GM18867 (cell line): ENCODE results near the gene ELOVL1.
"Not testable (repeated sequence)": the region's sequence is repeated elsewhere in the genome, so short reads cannot be mapped to it uniquely, and the experiment has no call there.

Experiments used
- ATAC-seq: cut with Tn5 transposase; IDR thresholded peaks from one replicate; pipeline ENCODE4 v1.9.1; 2021; ENCODE audit warnings: mild to moderate bottlenecking, moderate library complexity; ENCODE audit not compliant: unreplicated experiment

ELOVL1 gene

DNA sequence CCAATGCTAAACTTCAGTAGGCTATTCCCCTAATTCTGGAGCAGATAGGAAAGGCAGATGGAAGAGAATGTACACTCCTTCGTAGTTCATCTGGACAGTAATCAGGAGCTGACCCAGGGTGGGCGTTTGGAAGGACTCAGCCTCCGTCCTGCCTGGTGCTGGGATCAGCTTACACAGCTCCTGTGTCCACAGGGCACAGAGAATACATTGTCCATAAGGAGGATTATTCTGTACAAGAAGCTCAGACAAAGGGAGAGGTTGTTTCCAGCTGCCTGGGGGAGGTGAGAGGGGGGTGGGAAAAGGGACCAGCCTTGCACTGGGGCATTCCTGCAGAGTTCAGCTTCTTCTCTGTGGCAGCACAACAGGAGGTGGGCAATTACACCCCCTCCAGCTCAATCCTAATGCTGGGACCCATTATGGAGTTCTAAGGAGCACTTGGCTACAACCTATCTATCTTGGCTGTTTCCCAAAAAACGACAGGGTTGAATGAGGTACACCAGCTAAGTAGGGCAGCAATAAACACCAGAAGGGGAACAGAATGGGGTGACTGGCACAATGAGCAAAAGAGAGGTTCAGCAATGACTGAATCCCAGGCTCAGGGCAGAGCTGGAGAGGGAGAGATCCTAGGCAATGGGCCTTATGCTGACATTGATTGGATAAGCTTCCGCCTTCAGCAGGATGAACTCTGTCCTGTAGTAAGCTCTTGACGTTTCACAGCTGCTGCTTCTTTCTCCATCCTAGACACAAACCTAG lies 14.4 kb upstream of the ELOVL1 start:
- no peak for ATAC-seq

DNA sequence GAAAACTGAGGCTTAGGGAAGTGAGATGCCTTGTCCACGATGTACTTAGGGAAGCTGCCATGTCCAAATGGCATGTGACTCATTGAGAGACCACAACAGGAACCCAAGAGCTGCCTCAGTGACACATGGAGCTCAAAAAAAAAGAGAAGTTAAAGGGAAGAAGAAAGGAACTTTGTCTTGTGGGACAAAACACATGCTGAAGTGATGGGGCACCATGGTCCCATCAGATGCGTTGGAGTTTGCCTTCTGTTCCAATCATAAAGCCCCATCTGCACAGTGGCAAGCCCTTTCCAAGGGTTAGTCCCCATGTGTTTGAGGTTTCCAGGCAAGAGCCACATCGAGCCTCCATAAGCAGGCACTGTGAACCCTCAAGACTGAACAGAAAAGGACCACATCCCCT lies 13.8 kb upstream of the ELOVL1 start:
- no peak for ATAC-seq

DNA sequence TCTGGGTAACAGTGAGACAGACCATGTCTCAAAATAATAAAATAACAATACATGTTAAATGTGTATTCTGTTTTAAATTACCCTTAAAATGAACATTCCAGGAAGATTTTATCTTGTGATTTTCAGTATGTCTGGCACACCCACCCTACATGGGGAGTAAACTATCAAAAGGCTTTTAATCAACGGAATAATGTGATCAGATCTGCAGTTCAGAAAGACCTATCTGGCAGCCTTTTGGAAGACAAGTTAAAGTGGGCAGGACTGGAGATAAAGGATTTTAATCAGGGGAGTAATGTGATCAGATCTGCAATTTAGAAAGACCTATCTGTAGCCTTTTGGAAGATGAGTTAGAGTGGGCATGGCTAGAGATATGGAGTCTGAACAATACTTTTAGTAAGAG lies 11.7 kb upstream of the ELOVL1 start:
- ATAC-seq: no peak

DNA sequence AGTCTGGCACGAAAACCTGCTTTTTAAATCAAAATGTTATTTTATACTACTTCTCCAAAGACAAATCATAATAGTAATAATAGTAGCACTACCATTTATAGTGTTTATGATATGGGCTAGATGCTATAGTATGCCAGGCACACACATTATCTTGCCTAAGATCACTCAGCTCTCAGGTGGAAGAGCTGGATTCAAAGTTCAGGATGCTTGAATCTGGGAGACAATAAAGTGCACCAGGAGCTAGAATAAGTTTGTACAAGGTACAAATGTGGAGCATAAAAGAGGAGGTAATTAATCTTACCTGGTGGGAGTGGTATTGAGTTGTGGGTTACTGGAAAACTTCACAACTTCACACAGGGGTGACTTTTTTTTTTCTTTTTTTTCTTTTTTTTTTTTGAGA lies 10.0 kb upstream of the ELOVL1 start:
- ATAC-seq: no peak

- ATAC-seq: no peak
Observed at GRCh38 chr1:43376723-43377235, 9.0 kb upstream of the ELOVL1 start.

- ATAC-seq: no peak
Observed at GRCh38 chr1:43373066-43373940, 5.5 kb upstream of the ELOVL1 start.

GRCh38 chr1:43372172-43372571 lies 4.4 kb upstream of the ELOVL1 start:
- ATAC-seq: no peak

- no peak for ATAC-seq
Observed at GRCh38 chr1:43370564-43370963, 2.8 kb upstream of the ELOVL1 start.

- not testable (repeated sequence) for ATAC-seq
Observed at GRCh38 chr1:43369779-43370178, 2.0 kb upstream of the ELOVL1 start.

DNA sequence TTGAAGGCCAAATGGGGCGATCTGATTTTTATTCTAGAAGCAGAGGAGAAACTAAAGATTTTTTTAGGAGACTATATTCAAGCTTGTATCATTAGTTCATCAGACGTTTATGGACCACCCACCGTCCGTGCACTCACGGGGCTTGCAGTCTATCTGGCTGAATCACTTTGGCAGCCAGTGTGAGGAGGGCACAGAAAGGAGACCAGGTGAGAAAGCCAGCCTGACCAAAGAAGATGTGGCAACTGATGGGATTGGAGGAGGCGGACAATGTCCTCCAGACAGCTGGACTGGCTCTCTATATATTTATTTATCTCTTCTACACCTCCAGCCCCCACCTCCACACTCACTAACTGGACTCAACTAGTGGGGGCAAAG lies 822 bp upstream of the ELOVL1 start:
- ATAC-seq: no peak

DNA sequence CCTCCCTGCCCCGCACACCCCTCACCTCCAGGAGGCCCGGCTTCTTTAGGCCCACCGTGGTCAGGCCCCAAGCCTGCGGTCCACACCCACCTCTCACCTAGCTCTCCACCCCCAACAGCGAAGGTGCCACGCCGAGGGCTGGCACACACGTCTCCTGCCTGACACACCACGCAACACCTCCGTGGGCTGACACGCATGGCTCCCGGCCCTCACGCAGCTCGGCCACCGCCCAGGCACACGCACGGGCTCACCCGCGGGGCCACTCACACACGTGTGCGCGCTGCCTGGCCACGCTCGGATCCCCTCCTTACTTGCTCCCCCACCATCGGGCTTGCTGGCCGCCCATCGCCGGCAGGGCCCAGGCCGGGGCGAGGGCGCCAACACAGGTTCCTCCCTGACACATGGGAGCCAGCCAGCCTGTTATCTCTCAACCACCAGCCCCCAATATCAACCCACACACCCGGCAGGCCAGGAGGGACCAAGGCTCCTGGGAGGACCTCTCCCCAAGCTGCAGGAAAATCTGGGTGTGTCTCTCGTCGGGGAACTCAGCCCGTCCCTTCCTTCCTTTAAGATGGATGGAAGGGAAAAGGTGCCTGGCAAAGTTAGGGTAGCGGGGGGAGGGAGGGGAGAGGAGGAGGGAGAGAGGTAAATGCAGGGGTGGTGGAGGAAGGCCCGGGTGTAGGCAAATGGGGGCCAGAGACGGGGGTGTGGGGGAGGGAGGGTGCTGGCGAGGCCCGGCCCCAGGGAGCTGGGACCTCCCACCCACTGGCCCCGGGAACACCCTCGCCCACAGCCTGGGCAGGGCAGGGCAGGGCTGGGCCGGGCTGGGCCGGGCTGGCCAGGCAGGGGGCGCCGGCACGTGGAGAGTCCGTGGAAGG lies 546 bp downstream of the ELOVL1 start:
- ATAC-seq: peak; percentile 46

- ATAC-seq: no peak
Observed at GRCh38 chr1:43366601-43367025, 1.2 kb downstream of the ELOVL1 start.

- no peak for ATAC-seq
Observed at GRCh38 chr1:43366179-43366578, 1.6 kb downstream of the ELOVL1 start.

GRCh38 chr1:43365678-43366077 lies 2.1 kb downstream of the ELOVL1 start:
- no peak for ATAC-seq

DNA sequence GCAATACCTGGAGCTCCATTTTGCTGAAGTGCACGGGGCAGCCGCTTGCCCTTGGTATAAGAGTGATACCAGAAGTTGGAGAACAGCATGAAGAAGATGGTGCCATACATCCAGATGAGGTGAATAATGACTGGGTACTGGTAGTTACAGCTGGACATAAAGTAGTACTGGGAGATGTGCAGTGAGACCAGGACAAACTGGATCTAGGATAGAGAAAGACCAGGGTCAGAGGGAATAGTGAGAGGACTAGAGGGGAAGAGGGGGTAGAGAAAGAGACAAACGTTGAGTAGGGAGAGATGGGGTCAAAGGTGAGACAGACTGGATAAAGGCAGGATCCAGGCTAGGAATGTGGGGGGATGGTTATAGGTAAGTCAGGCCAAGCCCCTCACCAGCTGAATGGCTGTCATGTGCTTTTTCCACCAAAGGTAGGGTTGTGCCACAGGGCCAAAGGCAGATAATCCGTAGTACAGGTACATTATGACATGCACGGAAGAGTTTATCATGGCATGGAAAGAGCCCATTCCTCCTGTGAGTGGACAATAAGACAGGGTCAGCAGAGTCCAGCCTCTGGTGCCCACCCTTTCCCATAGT lies 3.8 kb downstream of the ELOVL1 start:
- ATAC-seq: no peak

DNA sequence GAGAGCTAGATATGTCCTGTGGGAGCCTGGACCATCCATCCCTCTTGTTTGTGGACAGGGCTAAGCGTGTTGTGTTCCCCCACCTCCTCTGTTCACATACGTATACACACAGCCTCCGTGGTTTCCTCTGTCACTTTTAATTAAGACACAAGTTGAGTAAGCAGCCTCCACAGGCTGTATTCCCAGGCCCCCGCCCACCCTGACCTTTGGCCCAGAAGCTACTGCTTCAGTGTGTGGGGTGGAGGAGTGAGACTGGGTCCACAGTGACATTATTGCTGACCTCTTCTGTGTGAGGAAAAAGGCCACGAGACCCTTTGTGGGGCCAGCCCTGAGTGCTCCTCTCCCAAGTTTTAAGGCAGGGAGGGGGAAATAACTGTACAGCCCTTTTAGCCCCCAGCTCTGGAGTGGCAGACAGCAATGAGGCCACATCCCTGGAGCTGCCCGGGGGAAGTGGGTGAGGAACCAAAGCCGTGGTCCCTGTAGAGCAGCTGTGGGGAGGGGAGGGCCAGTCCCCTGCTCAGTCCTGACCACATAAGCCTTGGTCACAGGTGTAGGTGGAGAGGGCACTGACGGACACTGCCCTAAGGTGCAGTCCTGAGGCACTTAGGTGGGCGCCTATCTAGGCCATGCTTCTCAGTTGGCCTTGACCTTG lies 4.4 kb downstream of the ELOVL1 start:
- ATAC-seq: no peak

DNA sequence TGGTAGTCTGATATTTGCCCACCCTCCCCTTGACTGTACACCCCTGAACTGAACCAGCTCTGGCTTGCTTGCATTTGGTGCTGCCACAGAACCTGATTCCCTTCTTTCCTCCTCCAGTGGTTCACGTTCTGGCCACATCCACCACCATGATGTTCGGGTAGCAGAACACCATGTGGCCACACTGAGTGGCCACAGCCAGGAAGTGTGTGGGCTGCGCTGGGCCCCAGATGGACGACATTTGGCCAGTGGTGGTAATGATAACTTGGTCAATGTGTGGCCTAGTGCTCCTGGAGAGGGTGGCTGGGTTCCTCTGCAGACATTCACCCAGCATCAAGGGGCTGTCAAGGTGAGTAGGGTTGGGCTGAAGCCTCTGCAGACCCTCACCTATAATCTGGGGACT lies 7.2 kb downstream of the ELOVL1 start:
- ATAC-seq: no peak

DNA sequence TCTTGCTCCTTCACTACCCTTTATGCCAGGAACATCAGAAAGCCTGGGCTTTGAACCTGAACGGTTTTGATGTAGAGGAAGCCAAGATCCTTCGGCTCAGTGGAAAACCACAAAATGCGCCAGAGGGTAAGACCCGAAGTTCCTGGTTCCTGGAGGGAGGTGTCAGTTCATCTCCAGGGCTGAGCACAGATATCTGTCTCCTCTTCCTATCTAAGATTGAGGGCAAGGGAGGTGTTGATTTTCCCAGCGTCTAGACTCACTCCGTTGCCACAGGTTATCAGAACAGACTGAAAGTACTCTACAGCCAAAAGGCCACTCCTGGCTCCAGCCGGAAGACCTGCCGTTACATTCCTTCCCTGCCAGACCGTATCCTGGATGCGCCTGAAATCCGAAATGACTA lies 8.1 kb downstream of the ELOVL1 start:
- no peak for ATAC-seq

GRCh38 chr1:43358746-43359693 lies 8.8 kb downstream of the ELOVL1 start, which contains the start of gene CDC20:
Gene CDC20 (plus strand): TSS chr1:43358981. CDS start chr1:43359216, 235 bp downstream.
- ATAC-seq: peak; percentile 94
